ENCODE measurements around the gene CHST3.
"Not testable (repeated sequence)": the region's sequence is repeated elsewhere in the genome, so short reads cannot be mapped to it uniquely, and the experiment has no call there.

CHST3 gene

GRCh38 chr10:71952745-71953144 is 11.4 kb upstream of the CHST3 start:
- DNase-seq = no peak

- no peak for DNase-seq
Measured at GRCh38 chr10:71957546-71958275, 6.5 kb upstream of the CHST3 start.

- no peak for DNase-seq
Measured at GRCh38 chr10:71959526-71959925, 4.7 kb upstream of the CHST3 start.

- DNase-seq = no peak
Measured at GRCh38 chr10:71961831-71962230, 2.4 kb upstream of the CHST3 start.

GRCh38 chr10:71962901-71963300 is 1.3 kb upstream of the CHST3 start:
- no peak for DNase-seq

- no peak for DNase-seq
Measured at GRCh38 chr10:71963351-71964097, 671 bp upstream of the CHST3 start.

- no peak for DNase-seq
Measured at GRCh38 chr10:71964743-71965515, 734 bp downstream of the CHST3 start.

- no peak for DNase-seq
Measured at GRCh38 chr10:71965623-71966022, 1.4 kb downstream of the CHST3 start.

- no peak for DNase-seq
Measured at GRCh38 chr10:71966046-71967004, 2.1 kb downstream of the CHST3 start.

- not testable (repeated sequence) for DNase-seq
Measured at GRCh38 chr10:71967958-71968357, 3.8 kb downstream of the CHST3 start.

GRCh38 chr10:71968553-71969474 is 4.6 kb downstream of the CHST3 start:
- DNase-seq = no peak

- no peak for DNase-seq
Measured at GRCh38 chr10:71969929-71970328, 5.7 kb downstream of the CHST3 start.

- DNase-seq = no peak
Measured at GRCh38 chr10:71970331-71970730, 6.1 kb downstream of the CHST3 start.

- no peak for DNase-seq
Measured at GRCh38 chr10:71970869-71971268, 6.7 kb downstream of the CHST3 start.

GRCh38 chr10:71971311-71971731 is 7.1 kb downstream of the CHST3 start:
- no peak for DNase-seq

- DNase-seq = no peak
Measured at GRCh38 chr10:71971769-71972555, 7.8 kb downstream of the CHST3 start.

- no peak for DNase-seq
Measured at GRCh38 chr10:71972746-71973695, 8.8 kb downstream of the CHST3 start.

GRCh38 chr10:71973777-71974488 is 9.7 kb downstream of the CHST3 start:
- DNase-seq = no peak

Measured in T-helper 9 cell (primary cell).